SHP77 treated with DMSO at 0.1 percent for 48 hours (cell line): ENCODE results near the gene NLRC5.
A peak's percentile ranks its signal among the peaks of the same experiment; 100 is the strongest.

Experiments
- DNase-seq: peaks from one replicate; lab custom pipeline; 2025; lab: John Stamatoyannopoulos, UW

Gene NLRC5, protein sequence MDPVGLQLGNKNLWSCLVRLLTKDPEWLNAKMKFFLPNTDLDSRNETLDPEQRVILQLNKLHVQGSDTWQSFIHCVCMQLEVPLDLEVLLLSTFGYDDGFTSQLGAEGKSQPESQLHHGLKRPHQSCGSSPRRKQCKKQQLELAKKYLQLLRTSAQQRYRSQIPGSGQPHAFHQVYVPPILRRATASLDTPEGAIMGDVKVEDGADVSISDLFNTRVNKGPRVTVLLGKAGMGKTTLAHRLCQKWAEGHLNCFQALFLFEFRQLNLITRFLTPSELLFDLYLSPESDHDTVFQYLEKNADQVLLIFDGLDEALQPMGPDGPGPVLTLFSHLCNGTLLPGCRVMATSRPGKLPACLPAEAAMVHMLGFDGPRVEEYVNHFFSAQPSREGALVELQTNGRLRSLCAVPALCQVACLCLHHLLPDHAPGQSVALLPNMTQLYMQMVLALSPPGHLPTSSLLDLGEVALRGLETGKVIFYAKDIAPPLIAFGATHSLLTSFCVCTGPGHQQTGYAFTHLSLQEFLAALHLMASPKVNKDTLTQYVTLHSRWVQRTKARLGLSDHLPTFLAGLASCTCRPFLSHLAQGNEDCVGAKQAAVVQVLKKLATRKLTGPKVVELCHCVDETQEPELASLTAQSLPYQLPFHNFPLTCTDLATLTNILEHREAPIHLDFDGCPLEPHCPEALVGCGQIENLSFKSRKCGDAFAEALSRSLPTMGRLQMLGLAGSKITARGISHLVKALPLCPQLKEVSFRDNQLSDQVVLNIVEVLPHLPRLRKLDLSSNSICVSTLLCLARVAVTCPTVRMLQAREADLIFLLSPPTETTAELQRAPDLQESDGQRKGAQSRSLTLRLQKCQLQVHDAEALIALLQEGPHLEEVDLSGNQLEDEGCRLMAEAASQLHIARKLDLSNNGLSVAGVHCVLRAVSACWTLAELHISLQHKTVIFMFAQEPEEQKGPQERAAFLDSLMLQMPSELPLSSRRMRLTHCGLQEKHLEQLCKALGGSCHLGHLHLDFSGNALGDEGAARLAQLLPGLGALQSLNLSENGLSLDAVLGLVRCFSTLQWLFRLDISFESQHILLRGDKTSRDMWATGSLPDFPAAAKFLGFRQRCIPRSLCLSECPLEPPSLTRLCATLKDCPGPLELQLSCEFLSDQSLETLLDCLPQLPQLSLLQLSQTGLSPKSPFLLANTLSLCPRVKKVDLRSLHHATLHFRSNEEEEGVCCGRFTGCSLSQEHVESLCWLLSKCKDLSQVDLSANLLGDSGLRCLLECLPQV (N-terminal part only)

GRCh38 chr16:56988948-56989945 is at the start of gene NLRC5:
NLRC5 (plus strand) TSS chr16:56989557; CDS start chr16:57020713, 31,156 bp downstream.
- DNase-seq, result no peak

GRCh38 chr16:56939801-56940200 is 49.6 kb upstream of the NLRC5 start:
- DNase-seq, result no peak

GRCh38 chr16:56941092-56941491 is 48.3 kb upstream of the NLRC5 start:
- no peak for DNase-seq

DNA sequence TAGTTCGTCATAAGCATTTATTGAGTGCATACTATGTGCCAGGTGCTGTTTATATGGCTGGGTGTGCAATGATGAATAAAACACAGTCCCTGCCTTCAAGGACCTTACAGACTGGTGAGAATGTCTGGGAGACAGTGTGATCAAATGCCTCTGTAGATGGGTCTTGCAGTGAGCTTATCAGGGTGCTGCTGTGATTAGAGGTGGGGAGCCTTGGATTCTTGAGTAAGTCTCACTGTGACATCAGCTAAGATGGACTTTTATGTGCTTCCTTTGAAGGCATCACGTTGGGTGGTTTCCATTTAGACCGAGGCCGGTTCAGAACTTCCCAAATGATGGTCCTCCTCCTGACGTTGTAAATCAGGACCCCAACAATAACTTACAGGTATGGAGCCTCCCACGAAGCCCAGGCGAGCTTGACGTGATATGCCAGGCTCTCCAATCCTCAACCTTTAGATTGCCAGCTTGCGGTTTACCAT is 47.5 kb upstream of the NLRC5 start:
- DNase-seq, result no peak

- DNase-seq, result no peak
Observed at GRCh38 chr16:56943761-56944375, 45.5 kb upstream of the NLRC5 start.

DNA sequence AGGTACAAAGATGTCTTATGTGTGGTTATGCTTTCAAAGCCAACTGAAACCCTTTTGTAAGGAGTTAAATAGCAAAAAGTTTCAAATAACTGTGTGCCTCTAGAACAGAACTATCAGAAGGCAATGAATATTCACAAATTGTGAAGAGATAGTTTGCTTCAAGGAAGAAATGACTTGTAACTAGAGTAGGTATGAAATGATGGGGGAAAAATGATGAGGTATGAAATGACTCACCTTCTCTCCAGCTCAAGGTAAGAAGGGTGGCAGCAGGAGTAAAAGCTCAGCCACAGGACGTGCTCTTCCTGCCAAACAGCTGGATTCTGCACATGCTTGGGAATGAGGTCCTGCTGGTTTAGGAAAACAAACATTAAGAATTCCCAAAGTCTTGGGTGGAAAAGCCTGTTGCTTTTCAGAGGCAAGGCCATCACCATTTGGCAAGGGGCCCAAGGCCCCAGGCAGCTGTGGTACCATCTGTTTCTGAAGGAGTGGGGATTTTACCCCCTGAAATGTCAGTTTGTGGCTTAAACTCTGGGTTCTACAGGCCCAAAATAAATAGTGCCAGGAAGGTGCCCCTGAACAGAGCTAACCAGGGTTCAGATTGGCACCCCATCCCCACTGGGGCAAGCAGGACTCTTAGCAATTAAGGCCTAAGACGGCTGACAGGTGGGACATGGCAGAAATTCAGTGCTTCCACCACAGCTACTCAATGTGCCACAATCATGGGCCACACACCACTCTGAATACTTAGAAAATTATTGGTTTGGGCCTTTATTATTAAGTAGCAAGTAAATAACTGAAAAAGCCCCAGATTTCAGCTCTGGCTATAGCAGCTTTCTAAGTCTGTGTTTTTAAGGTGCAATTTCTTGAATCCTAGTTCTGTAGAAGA is 44.2 kb upstream of the NLRC5 start:
- no peak for DNase-seq

GRCh38 chr16:56945847-56946527 is 43.4 kb upstream of the NLRC5 start:
- no peak for DNase-seq

DNA sequence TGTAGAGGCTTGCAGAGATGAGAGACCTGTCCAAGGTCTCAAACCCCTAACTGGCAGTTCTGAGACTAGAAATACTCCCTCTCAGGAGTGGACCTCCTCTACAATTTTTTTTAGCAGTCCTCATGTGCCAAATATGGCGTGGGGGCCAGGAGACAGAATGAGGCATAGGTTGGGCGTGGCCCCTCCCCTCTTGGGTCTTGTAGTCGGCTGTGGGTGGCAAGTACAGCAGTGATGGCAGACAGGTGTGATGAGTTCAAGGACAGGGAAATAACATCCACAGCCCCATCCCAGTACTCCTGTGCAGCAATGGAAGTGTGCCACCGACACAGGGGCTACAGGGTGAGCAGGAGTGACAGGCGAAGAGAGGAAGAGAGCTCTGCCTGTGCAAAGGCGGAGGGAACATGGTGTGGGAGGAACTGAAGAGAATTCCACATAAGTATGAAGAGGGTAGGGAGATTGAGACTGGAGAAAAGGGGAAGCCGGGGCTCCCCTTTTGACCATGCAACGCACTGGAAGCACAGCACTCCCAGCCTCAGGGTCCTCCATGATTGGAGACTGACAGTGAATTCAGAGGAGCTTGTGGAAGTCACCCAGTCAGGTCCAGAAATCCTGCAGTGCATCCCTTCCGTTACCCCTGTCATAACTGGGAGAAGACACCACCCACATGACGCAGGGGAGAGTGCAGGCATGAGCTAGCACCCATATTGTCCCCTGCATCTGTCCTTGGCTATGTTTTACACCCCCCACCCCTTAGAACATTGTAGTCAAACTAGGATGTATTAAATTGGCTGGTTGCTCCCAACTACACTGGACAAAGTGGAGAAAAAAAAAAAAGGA is 42.4 kb upstream of the NLRC5 start:
- no peak for DNase-seq

DNA sequence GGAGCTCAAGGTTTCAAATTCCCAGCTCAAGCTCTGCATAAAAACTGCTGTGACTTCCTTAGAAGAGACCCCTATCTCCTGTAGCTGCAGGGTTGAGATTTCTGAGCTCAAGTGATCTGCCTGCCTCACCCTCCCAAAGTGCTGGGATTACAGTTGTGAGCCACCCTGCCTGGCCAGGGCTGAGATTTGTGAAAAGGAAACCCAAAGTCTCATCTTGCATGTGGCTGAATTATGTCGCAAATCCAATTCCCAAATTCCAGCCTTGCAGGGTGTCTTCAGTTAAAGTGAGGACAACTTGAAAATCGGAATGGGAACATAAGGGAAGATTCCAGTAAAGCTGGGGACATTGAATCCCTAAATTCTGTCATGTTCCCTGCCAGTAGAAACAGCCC is 41.8 kb upstream of the NLRC5 start:
- no peak for DNase-seq

DNA sequence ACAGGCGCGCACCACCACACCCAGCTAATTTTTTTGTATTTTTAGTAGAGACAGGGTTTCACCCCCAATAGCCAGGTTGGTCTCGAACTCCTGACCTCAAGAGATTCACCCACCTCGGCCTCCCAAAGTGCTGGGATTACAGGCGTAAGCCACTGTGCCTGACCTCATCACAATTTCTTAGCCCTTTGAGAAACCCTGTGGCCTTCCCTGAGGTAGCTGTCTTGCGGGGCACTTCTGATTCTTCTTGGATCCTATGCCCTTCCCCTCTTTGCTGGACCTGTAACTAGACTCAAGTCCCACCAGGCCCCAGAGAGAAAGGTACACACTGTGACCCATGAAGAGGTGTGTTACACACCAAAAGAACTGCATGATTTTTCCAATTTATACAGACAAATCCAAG is 41.1 kb upstream of the NLRC5 start:
- DNase-seq, result no peak

- no peak for DNase-seq
Observed at GRCh38 chr16:56950051-56950450, 39.3 kb upstream of the NLRC5 start.

DNA sequence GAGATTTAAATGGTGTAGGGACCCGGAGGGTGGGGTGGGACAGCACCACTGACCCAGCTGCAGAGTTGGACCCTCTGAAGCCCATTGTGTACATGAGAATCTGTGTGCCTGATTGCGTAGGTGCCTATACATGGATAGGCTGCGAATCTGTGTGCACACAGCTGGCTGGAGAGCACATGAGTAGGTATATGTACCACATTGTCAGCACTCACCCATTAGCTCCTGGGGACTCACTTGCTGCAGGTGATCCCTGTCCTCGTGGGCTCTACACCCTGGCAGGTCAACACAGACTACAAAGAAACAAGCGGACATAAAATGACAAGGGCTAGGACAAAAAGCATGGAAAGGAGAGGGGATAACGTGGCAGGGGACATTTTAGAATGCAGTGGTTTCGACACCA is 38.9 kb upstream of the NLRC5 start:
- no peak for DNase-seq

DNA sequence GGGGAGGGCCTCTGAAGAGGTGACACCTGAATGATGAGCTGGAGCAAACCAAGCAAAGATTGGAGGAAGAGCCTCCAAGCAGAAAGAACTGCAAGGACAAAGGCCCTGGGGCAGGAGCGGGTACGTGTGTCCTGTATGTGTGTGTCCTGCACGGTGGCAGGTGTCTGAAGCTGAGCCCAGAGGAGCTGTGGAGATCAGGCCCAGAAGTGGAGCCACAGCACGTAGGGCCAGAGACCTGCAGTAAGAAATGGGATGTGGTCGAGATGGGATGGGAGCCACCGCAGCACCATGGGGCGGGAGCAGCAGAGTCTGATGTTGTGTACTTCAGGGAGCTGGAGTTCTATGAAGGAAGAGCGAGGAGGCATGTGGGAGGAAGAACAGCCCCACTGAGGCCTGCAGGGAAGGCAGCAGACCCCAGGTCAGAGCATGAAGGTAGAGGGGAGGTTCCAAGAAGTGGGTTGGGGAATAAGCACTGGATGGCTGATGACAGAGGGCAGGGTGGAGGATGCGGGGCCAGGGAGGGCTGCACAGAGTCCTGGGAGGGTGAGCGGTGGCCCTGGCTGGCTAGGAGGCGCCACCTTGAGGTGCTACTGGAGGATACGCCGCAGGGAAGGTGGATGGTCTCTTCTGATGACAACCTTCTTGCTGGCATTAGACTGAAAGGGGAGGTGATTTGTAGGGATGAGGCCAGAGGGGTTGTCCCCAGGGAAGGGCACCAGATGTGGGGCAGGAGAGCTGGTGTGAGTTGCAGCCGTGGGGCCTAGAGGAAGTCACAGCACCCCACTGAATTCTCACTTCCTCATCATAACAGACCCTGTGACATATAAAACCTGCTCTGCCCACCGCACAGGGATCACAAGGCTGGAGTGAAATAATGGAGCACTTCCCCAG is 38.2 kb upstream of the NLRC5 start:
- peak; percentile 5 for DNase-seq

DNA sequence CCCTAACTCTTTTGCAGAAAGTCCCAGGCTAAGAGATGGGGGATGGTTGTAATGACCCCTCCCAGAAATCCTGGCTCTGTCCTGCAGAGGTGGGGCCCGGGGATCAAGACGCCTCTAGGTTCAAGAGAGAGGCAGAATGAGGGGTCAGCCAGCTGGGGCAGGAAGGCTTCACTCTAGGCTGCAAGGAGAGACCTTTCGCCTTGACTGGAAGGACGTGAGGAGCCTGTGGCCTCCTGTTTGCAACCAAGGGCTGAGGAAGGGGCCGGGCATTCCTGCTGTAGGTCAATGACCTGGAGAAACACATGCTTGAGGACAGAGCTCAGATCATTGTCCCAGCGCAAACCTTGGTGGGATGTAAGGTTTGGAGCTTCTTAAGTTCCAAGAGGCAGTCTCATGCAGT is 36.4 kb upstream of the NLRC5 start:
- DNase-seq, result no peak

DNA sequence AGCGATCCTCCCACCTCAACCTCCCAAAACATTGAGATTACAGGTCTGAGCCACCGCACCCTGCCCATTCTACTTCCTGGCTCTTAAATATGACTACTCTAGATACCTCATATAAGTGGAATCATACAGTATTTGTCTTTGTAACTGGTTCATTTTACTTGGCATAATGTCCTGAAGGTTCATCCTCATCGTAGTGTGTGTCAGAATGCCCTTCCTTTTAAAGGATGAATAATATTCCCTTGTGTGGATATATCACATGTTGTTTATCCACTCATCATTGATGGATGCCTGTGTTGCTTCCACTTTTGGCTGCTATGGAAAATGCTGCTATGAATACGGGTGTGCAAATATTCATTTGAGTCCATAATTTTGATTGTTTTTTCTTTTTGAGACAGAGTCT is 33.3 kb upstream of the NLRC5 start:
- no peak for DNase-seq

DNA sequence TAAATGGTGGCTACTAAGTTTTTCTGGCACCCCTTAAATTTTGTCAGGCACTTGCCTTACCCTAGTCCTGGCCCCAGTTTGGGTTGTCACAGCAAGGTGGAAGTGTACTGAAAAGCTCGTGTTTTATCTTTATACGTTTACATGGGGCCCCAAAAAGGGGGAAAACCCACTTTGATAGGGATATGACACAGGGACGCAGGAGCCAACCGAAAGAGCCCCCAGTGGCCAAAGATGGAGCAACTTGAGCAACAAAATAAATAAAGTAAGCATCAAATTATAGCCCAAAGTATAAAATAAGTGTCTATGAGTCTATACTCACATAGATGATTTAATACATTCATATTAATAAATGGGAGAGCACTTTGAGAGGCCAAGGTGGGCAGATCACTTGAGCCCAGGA is 32.6 kb upstream of the NLRC5 start:
- DNase-seq, result no peak
